Glutamatergic neuron (in vitro differentiated cells): ENCODE measurements around the gene SPOP. TPM values are rescaled to one million over a fixed set of nuclear protein-coding genes. Genes with fewer than 3 reads are reported as not detected.

Source experiments
- DNase-seq: peaks from one replicate; pipeline ENCODE4 v3.0.0; 2022
- H3K27ac Mint-ChIP-seq: one replicate; pipeline ENCODE4 v1.8.0; 2020; ENCODE audit warnings: mild to moderate bottlenecking, mixed read lengths, inconsistent platforms; ENCODE audit not compliant: unreplicated experiment
- H3K27me3 Mint-ChIP-seq: one replicate; pipeline ENCODE4 v1.8.0; 2020; ENCODE audit warnings: mild to moderate bottlenecking, moderate library complexity, mixed read lengths, inconsistent platforms; ENCODE audit not compliant: unreplicated experiment
- H3K36me3 Mint-ChIP-seq: one replicate; pipeline ENCODE4 v1.8.0; 2020; ENCODE audit warnings: mild to moderate bottlenecking, mixed read lengths, inconsistent platforms; ENCODE audit not compliant: unreplicated experiment
- H3K4me1 Mint-ChIP-seq: one replicate; pipeline ENCODE4 v1.8.0; 2020; ENCODE audit warnings: mild to moderate bottlenecking, low read depth, mixed read lengths, inconsistent platforms; ENCODE audit not compliant: unreplicated experiment
- H3K4me3 Mint-ChIP-seq: one replicate; pipeline ENCODE4 v1.8.0; 2020; ENCODE audit warnings: mild to moderate bottlenecking, mixed read lengths, inconsistent platforms; ENCODE audit not compliant: unreplicated experiment
- H3K9me3 Mint-ChIP-seq: one replicate; pipeline ENCODE4 v1.8.0; 2020; ENCODE audit warnings: mild to moderate bottlenecking, moderate library complexity, mixed read lengths, inconsistent platforms; ENCODE audit not compliant: unreplicated experiment
- CTCF ChIP-seq: fragments of 200-600 bp; sonication (generic); IDR thresholded peaks from one replicate; pipeline ENCODE4 v1.5.0; 2021; ENCODE audit not compliant: partially characterized antibody, unreplicated experiment
- total RNA-seq: library from RNA; stranded (reverse); fragmentation: NEBNext Ultra II Directional; extraction: Animal tissue kit (Norgen Biotek cat#: 25700); gene quantifications from one replicate; pipeline ENCODE4 v1.2.1, GENCODE V29; 2021; ENCODE audit not compliant: unreplicated experiment

Gene SPOP
- total RNA-seq, 1 donor from 2014 or later, result 49.5 TPM

GRCh38 chr17:49555495-49556222 is 122.2 kb downstream of the SPOP start:
- DNase-seq, result no peak
- no peak for TF ChIP-seq CTCF
- Mint-ChIP-seq H3K36me3 (no peaks in the 10 kb centered on the region), H3K4me3 (no peak overlapping the region), H3K4me1 (peaks cover 10% of the 10 kb centered on the region), H3K9me3 (no peaks in the 10 kb centered on the region), H3K27me3 (no peaks in the 10 kb centered on the region), H3K27ac (no peak overlapping the region)

DNA sequence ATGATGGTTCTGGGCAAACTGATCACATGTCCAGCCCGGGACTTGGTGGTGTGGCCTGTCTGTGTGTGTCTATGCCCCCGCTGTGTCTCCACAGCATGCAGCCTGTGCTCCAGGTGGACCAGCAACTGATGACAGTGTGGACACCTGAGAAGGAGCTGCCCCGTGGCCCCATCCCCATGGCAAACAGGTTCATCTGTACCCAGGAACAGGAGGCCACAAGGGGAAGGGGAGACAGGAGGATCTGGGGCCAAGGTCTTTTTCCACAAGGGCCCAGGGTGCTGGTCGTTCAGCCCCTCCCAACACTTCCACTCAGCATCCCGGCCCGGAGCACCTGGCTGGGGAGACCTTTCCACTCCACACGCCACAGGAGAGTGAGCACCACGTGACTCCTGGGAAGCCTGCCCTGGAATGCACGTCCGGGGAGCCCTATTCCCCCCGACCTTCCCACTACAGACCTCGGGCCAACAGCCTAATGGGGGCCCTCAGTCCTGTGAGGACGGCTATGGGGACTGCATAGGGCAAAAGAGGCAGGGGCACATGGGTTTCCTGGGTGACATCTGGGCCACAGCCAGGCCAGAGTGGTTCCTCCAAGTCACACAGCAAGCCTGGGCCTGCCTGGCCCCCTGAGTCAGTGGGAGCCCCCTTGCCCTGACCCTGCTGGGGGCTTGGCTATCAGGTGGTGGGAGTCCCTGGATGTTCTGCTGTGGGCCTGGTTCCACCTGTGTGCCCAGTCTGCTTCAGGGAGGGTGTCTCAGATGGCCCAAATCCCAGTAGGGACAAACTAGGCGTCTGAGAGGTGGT is 123.0 kb downstream of the SPOP start:
- no peaks in the 10 kb centered on the region for H3K9me3 Mint-ChIP-seq
- no peaks in the 10 kb centered on the region for H3K27me3 Mint-ChIP-seq
- H3K4me1 Mint-ChIP-seq, result peaks cover 10% of the 10 kb centered on the region
- DNase-seq, result no peak
- no peak overlapping the region for H3K4me3 Mint-ChIP-seq
- no peaks in the 10 kb centered on the region for H3K36me3 Mint-ChIP-seq
- H3K27ac Mint-ChIP-seq, result no peak overlapping the region
- no peak for TF ChIP-seq CTCF

DNA sequence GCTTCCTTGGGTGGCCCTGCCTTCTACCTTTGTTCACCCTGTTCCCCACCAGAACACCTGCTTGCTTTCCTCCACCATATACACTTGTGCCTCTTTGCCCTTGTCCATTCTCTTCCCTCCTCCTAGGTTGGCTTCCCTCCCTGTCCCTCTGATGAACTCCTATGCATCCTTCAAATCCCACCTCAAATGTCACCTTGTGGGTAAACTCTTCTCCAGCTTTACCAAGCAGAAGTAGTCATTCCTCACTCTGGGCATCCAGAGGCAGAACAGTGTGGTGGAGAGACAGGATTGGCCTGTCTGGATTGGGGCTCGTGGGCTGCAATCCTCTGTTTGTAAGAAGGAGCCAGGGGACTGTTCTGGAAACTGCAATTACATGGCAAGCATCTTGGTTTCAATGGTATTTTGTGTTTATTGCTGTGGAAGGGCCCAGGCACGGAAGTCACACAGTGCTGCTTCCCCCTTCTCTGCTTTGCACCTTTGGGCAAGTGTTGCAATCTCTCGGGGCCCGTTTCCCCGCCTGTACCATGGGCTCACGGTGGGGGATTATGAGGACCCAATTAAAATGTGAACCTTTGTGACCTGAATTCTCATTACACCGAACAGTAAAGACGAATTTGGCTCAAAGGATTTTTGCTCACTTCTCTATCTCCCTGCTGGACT is 124.1 kb downstream of the SPOP start:
- Mint-ChIP-seq H3K4me3 (no peak overlapping the region), H3K36me3 (no peaks in the 10 kb centered on the region), H3K27ac (no peak overlapping the region), H3K4me1 (peaks cover 14% of the 10 kb centered on the region), H3K27me3 (peaks cover 2% of the 10 kb centered on the region), H3K9me3 (peaks cover 2% of the 10 kb centered on the region)
- no peak for DNase-seq
- TF ChIP-seq CTCF, result no peak

GRCh38 chr17:49552070-49552751 is 125.7 kb downstream of the SPOP start:
- H3K27ac Mint-ChIP-seq, result no peak overlapping the region
- no peak for DNase-seq
- no peak overlapping the region for H3K4me3 Mint-ChIP-seq
- TF ChIP-seq CTCF, result no peak
- peaks cover 2% of the 10 kb centered on the region for H3K9me3 Mint-ChIP-seq
- H3K4me1 Mint-ChIP-seq, result peaks cover 18% of the 10 kb centered on the region
- H3K27me3 Mint-ChIP-seq, result peaks cover 2% of the 10 kb centered on the region
- no peaks in the 10 kb centered on the region for H3K36me3 Mint-ChIP-seq
